HepG2 (cell line): ENCODE measurements around the gene HOXC10. TPM values are rescaled to one million over a fixed set of nuclear protein-coding genes. Genes with fewer than 3 reads are reported as not detected.

ENCODE experiments used
- ATAC-seq: fragments of 200-7000 bp; cut with Tn5 transposase; 3 replicates; pipeline ENCODE4 v1.9.1; 2020; ENCODE audit warnings: mild to moderate bottlenecking, moderate library complexity
- BruUV-seq: library from RNA; stranded (reverse); fragments of 400-500 nt; replicated peaks from 2 replicates; lab custom pipeline; 2021; lab: Mats Ljungman, UMichigan
- CTCF ChIA-PET: fragments of 300-600 bp; formaldehyde crosslinking; extraction: SDS; loops from one replicate; lab custom pipeline; 2021; ENCODE audit warnings: low total read pairs, inconsistent platforms, low intra/inter-chr PET ratio; lab: Yijun Ruan, JAX
- POLR2A ChIA-PET: fragments of 350-600 bp; sonication (Branson Sonifier 250); formaldehyde crosslinking; loops from one replicate; lab custom pipeline; 2020; ENCODE audit warnings: antibody characterized with exemption, inconsistent platforms; lab: Yijun Ruan, JAX
- DNase-seq: peaks from one replicate; pipeline ENCODE4 v3.0.0-alpha.2; 2015; ENCODE audit warnings: low spot score
- FAIRE-seq: peaks from 3 replicates; lab custom pipeline; 2011; peaks lifted over from hg19 to GRCh38; lab: Jason Lieb, UNC
- H2AFZ ChIP-seq: one replicate; pipeline ENCODE4 v1.6.1; 2011; ENCODE audit warnings: low read length, inconsistent platforms
- H3K27ac ChIP-seq: fragments of 300-600 bp; 3 replicates; pipeline ENCODE4 v1.8.0; 2011; ENCODE audit warnings: mixed run types, mild to moderate bottlenecking, mixed read lengths, low read length, inconsistent platforms; ENCODE audit not compliant: insufficient read depth; ENCODE audit errors: extremely low read length
- H3K27me3 ChIP-seq, 2 experiments: fragments of 200-600 bp in 1 of 2; 2 replicates in 1 of 2; 3 replicates in 1 of 2; pipeline versions ENCODE4 v1.6.0 to v1.8.0; 2011; ENCODE audit warnings: low read length in 2 of 2, mild to moderate bottlenecking in 2 of 2, moderate library complexity in 2 of 2, inconsistent platforms in 1 of 2; ENCODE audit not compliant: insufficient read depth in 2 of 2, control insufficient read depth in 1 of 2
- H3K36me3 ChIP-seq, 2 experiments: fragments of 200-600 bp in 1 of 2; replicated peaks in 1 of 2; 2 replicates in 1 of 2; 3 replicates in 1 of 2; pipeline versions ENCODE4 v1.5.1 to v1.8.0; 2011; ENCODE audit warnings: low read length in 2 of 2, inconsistent platforms in 1 of 2; ENCODE audit not compliant: insufficient read depth in 2 of 2, control insufficient read depth in 1 of 2
- H3K4me1 ChIP-seq: 2 replicates; pipeline ENCODE4 v1.5.1; 2012; ENCODE audit warnings: low read length, inconsistent platforms; ENCODE audit not compliant: insufficient read depth
- H3K4me2 ChIP-seq: 2 replicates; pipeline ENCODE4 v1.6.0; 2011; ENCODE audit warnings: low read depth, low read length, inconsistent platforms
- H3K4me3 ChIP-seq, 3 experiments: fragments of 200-600 bp in 1 of 3; sonication (generic), shearing (Covaris generic) in 1 of 3; replicated peaks in 1 of 3; 2 replicates each; pipeline ENCODE4 v1.5.1; 2011 to 2016; ENCODE audit warnings: low read length in 3 of 3, inconsistent platforms in 2 of 3, low read depth in 2 of 3, mild to moderate bottlenecking in 2 of 3, control low read depth in 1 of 3, mixed read lengths in 1 of 3; ENCODE audit not compliant: insufficient read depth in 1 of 3
- H3K79me2 ChIP-seq: one replicate; pipeline ENCODE4 v1.6.1; 2011; ENCODE audit warnings: low read length, inconsistent platforms; ENCODE audit not compliant: insufficient read depth
- H3K9ac ChIP-seq: 2 replicates; pipeline ENCODE4 v1.6.0; 2011; ENCODE audit warnings: mild to moderate bottlenecking, low read depth, low read length, inconsistent platforms; ENCODE audit not compliant: insufficient read depth
- H3K9me3 ChIP-seq: 2 replicates; pipeline ENCODE4 v1.5.1; 2012; ENCODE audit warnings: mild to moderate bottlenecking, low read length
- H4K20me1 ChIP-seq: 2 replicates; pipeline ENCODE4 v1.6.0; 2011; ENCODE audit warnings: inconsistent platforms, mild to moderate bottlenecking, low read length, moderate library complexity; ENCODE audit not compliant: insufficient read depth
- HIC2 ChIP-seq: sonication (generic); formaldehyde crosslinking; IDR thresholded peaks from 2 replicates; pipeline ENCODE4 v1.9.0; 2022; ENCODE audit warnings: low read depth, missing genetic modification reagents
- HINFP ChIP-seq: sonication (generic); formaldehyde crosslinking; IDR thresholded peaks from 2 replicates; pipeline ENCODE4 v1.4.0; 2020; ENCODE audit warnings: low read depth, mild to moderate bottlenecking, missing genetic modification reagents
- ZNF362 ChIP-seq: sonication (generic); formaldehyde crosslinking; IDR thresholded peaks from 2 replicates; pipeline ENCODE4 v1.4.0; 2020; ENCODE audit warnings: missing genetic modification reagents, mild to moderate bottlenecking, borderline replicate concordance
- ZNF468 ChIP-seq: sonication (generic); formaldehyde crosslinking; IDR thresholded peaks from 2 replicates; pipeline ENCODE4 v1.8.0; 2022; ENCODE audit warnings: mild to moderate bottlenecking, moderate library complexity, missing genetic modification reagents
- WGBS: methylation state at CpG from one replicate; pipeline ENCODE4 v1.1.6; 2017; ENCODE audit warnings: low lambda C conversion rate; 5-methylcytosine and 5-hydroxymethylcytosine counted together
- in situ Hi-C: cut with HindIII; loops from 2 replicates; pipeline ENCODE4 v1.10.0; 2017; ENCODE audit warnings: low pct_unique_long_range_greater_than_20kb; ENCODE audit not compliant: extremely low pct_ligation_motif_present
- intact Hi-C: fragments of 100-400 bp; cut with micrococcal nuclease; formaldehyde crosslinking; loops from one replicate; pipeline ENCODE4 v1.10.0; 2022; ENCODE audit not compliant: unreplicated experiment
- polyA plus RNA-seq, 8 experiments: library from polyadenylated mRNA; depleted of rRNA in 3 of 8; stranded (reverse) in 7 of 8; unstranded in 1 of 8; fragments of >200 nt; fragmentation: Illumina TruSeq in 4 of 8; extraction: Trizol in 4 of 8; gene quantifications; 2 replicates each; pipeline versions ENCODE4 v1.2.1 to v1.2.3, GENCODE V29; 2011 to 2016; ENCODE audit warnings: low read depth in 4 of 8, missing spikeins in 1 of 8, mixed read lengths in 1 of 8; ENCODE audit not compliant: insufficient read depth in 1 of 8
- total RNA-seq, 5 experiments: library from RNA; depleted of rRNA; stranded (reverse); fragments of >200 nt; fragmentation: Illumina TruSeq; extraction: Trizol; gene quantifications; 2 replicates each; pipeline ENCODE4 v1.2.3, GENCODE V29; 2016; ENCODE audit warnings: low read depth in 1 of 5

HOXC10 gene
- total and polyA plus RNA-seq, 2 of the 13 experiments (the other 11 are each of a cell fraction or from before 2014, with no cell fraction given), result not detected

- TF ChIP-seq HINFP (CRISPR knock-in tag), result no peak
Measured at GRCh38 chr12:53955036-53955775, 29.7 kb upstream of the HOXC10 start (continued).

GRCh38 chr12:53955776-53956250 is 29.1 kb upstream of the HOXC10 start:
- intact Hi-C loops, result no loop called here
- H2AFZ ChIP-seq, result no peak overlapping the region
- DNase-seq (no peak), ATAC-seq (no peak), FAIRE-seq (no peak)
- H3K9ac ChIP-seq, result no peak overlapping the region
- TF ChIP-seq HIC2 (CRISPR knock-in tag) (no peak), ZNF362 (no peak), ZNF468 (CRISPR knock-in tag) (no peak)
- H3K4me2 ChIP-seq, result no peak overlapping the region
- WGBS, result 22% methylated on average over 10 of the region's 10 CpGs
- no peaks in the 10 kb centered on the region for H3K79me2 ChIP-seq
- in situ Hi-C loops, result no loop called here
- POLR2A ChIA-PET, result no interaction called here
- no TSS peak for BruUV-seq
- no peak overlapping the region for H3K4me3 ChIP-seq
- CTCF ChIA-PET, result no interaction called here
- peaks cover 13% of the 10 kb centered on the region for H3K4me1 ChIP-seq
- no peak overlapping the region for H3K27ac ChIP-seq
- H4K20me1 ChIP-seq, result no peaks in the 10 kb centered on the region
- peaks cover 23 to 94% of the 10 kb centered on the region in 2 experiments for H3K27me3 ChIP-seq
- H3K9me3 ChIP-seq, result no peaks in the 10 kb centered on the region
- H3K36me3 ChIP-seq, result no peaks in the 10 kb centered on the region
